Astrocyte of the cerebellum (primary cell): ENCODE results near the gene OR51E2.

ENCODE experiments used
- DNase-seq: peaks from one replicate; pipeline ENCODE4 v3.0.0-alpha.2; 2011; ENCODE audit warnings: low read depth
- H3K4me3 ChIP-seq: 2 replicates; pipeline ENCODE4 v1.5.1; 2011; ENCODE audit warnings: mild to moderate bottlenecking, low read depth, low read length, moderate library complexity
- CTCF ChIP-seq: IDR thresholded peaks from 2 replicates; pipeline ENCODE4 v1.5.1; 2012; ENCODE audit warnings: low read length, low read depth, moderate library complexity, mild to moderate bottlenecking; ENCODE audit errors: missing control alignments
- in situ Hi-C: cut with HindIII; loops from 2 replicates; pipeline ENCODE4 v1.10.0; 2017; ENCODE audit warnings: low sequenced_read_pairs

The OR51E2 gene

GRCh38 chr11:4680341-4680740 lies 17.3 kb downstream of the OR51E2 start:
- no peak overlapping the region for H3K4me3 ChIP-seq
- in situ Hi-C loops, result no loop called here
- TF ChIP-seq CTCF, result no peak
- DNase-seq, result no peak

- no peak overlapping the region for H3K4me3 ChIP-seq
- TF ChIP-seq CTCF, result no peak
- no peak for DNase-seq
- in situ Hi-C loops, result no loop called here
Observed at GRCh38 chr11:4677948-4678347, 19.7 kb downstream of the OR51E2 start.

GRCh38 chr11:4673781-4674180 lies 23.9 kb downstream of the OR51E2 start:
- no peak for DNase-seq
- in situ Hi-C loops, result no loop called here
- H3K4me3 ChIP-seq, result no peak overlapping the region
- no peak for TF ChIP-seq CTCF

GRCh38 chr11:4672470-4672869 lies 25.2 kb downstream of the OR51E2 start:
- DNase-seq, result no peak
- in situ Hi-C loops, result no loop called here
- TF ChIP-seq CTCF, result no peak
- no peak overlapping the region for H3K4me3 ChIP-seq

GRCh38 chr11:4671741-4672140 lies 25.9 kb downstream of the OR51E2 start:
- TF ChIP-seq CTCF, result no peak
- H3K4me3 ChIP-seq, result no peak overlapping the region
- no peak for DNase-seq
- in situ Hi-C loops, result no loop called here

GRCh38 chr11:4665424-4665823 lies 32.2 kb downstream of the OR51E2 start:
- H3K4me3 ChIP-seq, result no peak overlapping the region
- DNase-seq, result no peak
- TF ChIP-seq CTCF, result no peak
- in situ Hi-C loops, result no loop called here

GRCh38 chr11:4664786-4665185 lies 32.9 kb downstream of the OR51E2 start:
- in situ Hi-C loops, result no loop called here

More at GRCh38 chr11:4664786-4665185, 32.9 kb downstream of the OR51E2 start:
- no peak for TF ChIP-seq CTCF
- no peak for DNase-seq
- no peak overlapping the region for H3K4me3 ChIP-seq
